Epithelial cell of esophagus (primary cell): ENCODE measurements around the gene ZNF318.
A peak's percentile ranks its signal among the peaks of the same experiment; 100 is the strongest.

Source experiments
- DNase-seq: peaks from one replicate; pipeline ENCODE4 v3.0.0; 2010; ENCODE audit warnings: low read depth
- H3K4me3 ChIP-seq: 2 replicates; pipeline ENCODE4 v1.5.1; 2011; ENCODE audit warnings: mild to moderate bottlenecking, low read length, control low read depth
- CTCF ChIP-seq: IDR thresholded peaks from 2 replicates; pipeline ENCODE4 v1.5.1; 2011; ENCODE audit warnings: low read depth, mild to moderate bottlenecking, low read length, control low read depth, inconsistent platforms; ENCODE audit not compliant: insufficient read depth; ENCODE audit errors: missing control alignments

Gene ZNF318

GRCh38 chr6:43405354-43405753, 35.9 kb upstream of the ZNF318 start:
- TF ChIP-seq CTCF = no peak
- H3K4me3 ChIP-seq = no peak overlapping the region
- peak; percentile 74 for DNase-seq

- peak; percentile 24 for TF ChIP-seq CTCF
- DNase-seq = no peak
- H3K4me3 ChIP-seq = no peak overlapping the region
These were observed 33.4 kb upstream of the ZNF318 start for GRCh38 chr6:43402820-43403219.

GRCh38 chr6:43401730-43402129, 32.3 kb upstream of the ZNF318 start:
- TF ChIP-seq CTCF = no peak

GRCh38 chr6:43399932-43400487, 30.6 kb upstream of the ZNF318 start:
- H3K4me3 ChIP-seq = no peak overlapping the region
- no peak for TF ChIP-seq CTCF
- no peak for DNase-seq

More at GRCh38 chr6:43401730-43402129, 32.3 kb upstream of the ZNF318 start:
- H3K4me3 ChIP-seq = no peak overlapping the region
- no peak for DNase-seq

GRCh38 chr6:43396408-43397149, 27.1 kb upstream of the ZNF318 start:
- TF ChIP-seq CTCF = no peak
- DNase-seq = peak; percentile 68
- no peak overlapping the region for H3K4me3 ChIP-seq

- no peak overlapping the region for H3K4me3 ChIP-seq
- DNase-seq = no peak
- no peak for TF ChIP-seq CTCF
These were observed 26.3 kb upstream of the ZNF318 start for GRCh38 chr6:43395776-43396175.

- TF ChIP-seq CTCF = no peak
- no peak overlapping the region for H3K4me3 ChIP-seq
- no peak for DNase-seq
These were observed 25.5 kb upstream of the ZNF318 start for GRCh38 chr6:43394982-43395381.
